ENCODE results near the gene SHKBP1.
"Not testable (repeated sequence)": the region's sequence is repeated elsewhere in the genome, so short reads cannot be mapped to it uniquely, and the experiment has no call there.

Gene SHKBP1

GRCh38 chr19:40586611-40587010 is 9.9 kb downstream of the SHKBP1 start:
- no peak for FAIRE-seq

- FAIRE-seq, result no peak
Measured at GRCh38 chr19:40588110-40588854, 11.6 kb downstream of the SHKBP1 start.

GRCh38 chr19:40588926-40589569 is 12.4 kb downstream of the SHKBP1 start:
- no peak for FAIRE-seq

- no peak for FAIRE-seq
Measured at GRCh38 chr19:40589591-40590429, 13.1 kb downstream of the SHKBP1 start.

GRCh38 chr19:40590464-40591265 is 14.0 kb downstream of the SHKBP1 start:
- no peak for FAIRE-seq

GRCh38 chr19:40591724-40592123 is 15.1 kb downstream of the SHKBP1 start:
- not testable (repeated sequence) for FAIRE-seq

- no peak for FAIRE-seq
Measured at GRCh38 chr19:40592170-40592569, 15.5 kb downstream of the SHKBP1 start.

GRCh38 chr19:40594255-40594654 is 17.6 kb downstream of the SHKBP1 start:
- FAIRE-seq, result no peak

GRCh38 chr19:40594657-40595091 is 18.0 kb downstream of the SHKBP1 start:
- FAIRE-seq, result no peak

- FAIRE-seq, result no peak
Measured at GRCh38 chr19:40596608-40597328, 20.1 kb downstream of the SHKBP1 start.

- FAIRE-seq, result no peak
Measured at GRCh38 chr19:40597329-40597838, 20.7 kb downstream of the SHKBP1 start.

- FAIRE-seq, result no peak
Measured at GRCh38 chr19:40598121-40598917, 21.6 kb downstream of the SHKBP1 start.

GRCh38 chr19:40598918-40599307 is 22.2 kb downstream of the SHKBP1 start:
- no peak for FAIRE-seq

GRCh38 chr19:40599331-40599901 is 22.7 kb downstream of the SHKBP1 start:
- no peak for FAIRE-seq

- FAIRE-seq, result no peak
Measured at GRCh38 chr19:40599902-40600569, 23.4 kb downstream of the SHKBP1 start.

- FAIRE-seq, result no peak
Measured at GRCh38 chr19:40600570-40601133, 24.0 kb downstream of the SHKBP1 start.

GRCh38 chr19:40601134-40601974 is 24.7 kb downstream of the SHKBP1 start, which contains the start of gene LTBP4:
LTBP4 (plus strand) TSS chr19:40601369; CDS start chr19:40601388, 19 bp downstream.
- FAIRE-seq, result no peak

GRCh38 chr19:40603071-40603388 is 26.4 kb downstream of the SHKBP1 start:
- FAIRE-seq, result no peak

Data from colon (tissue), 2 donors.